Smooth muscle cell (in vitro differentiated cells): ENCODE results near the gene POP4. TPM values are rescaled to one million over a fixed set of nuclear protein-coding genes. Genes with fewer than 3 reads are reported as not detected.

Source experiments
- DNase-seq: peaks from one replicate; lab custom pipeline; 2025; ENCODE audit not compliant: unreplicated experiment; lab: John Stamatoyannopoulos, UW
- H2AFZ ChIP-seq: fragments of 200-600 bp; sonication (generic); 2 replicates; pipeline ENCODE4 v1.6.0; 2016; ENCODE audit warnings: antibody characterized with exemption, low read depth, mild to moderate bottlenecking
- H3F3A ChIP-seq: fragments of 200-600 bp; sonication (generic); 2 replicates; pipeline ENCODE4 v1.6.0; 2017; ENCODE audit warnings: antibody characterized with exemption, low read depth
- H3K27ac ChIP-seq: fragments of 200-600 bp; sonication (generic); 2 replicates; pipeline ENCODE4 v1.5.1; 2016; ENCODE audit warnings: low read depth, mild to moderate bottlenecking
- H3K27me3 ChIP-seq: fragments of 200-600 bp; sonication (generic); 2 replicates; pipeline ENCODE4 v1.6.1; 2016; ENCODE audit warnings: low read depth, mild to moderate bottlenecking
- H3K36me3 ChIP-seq: fragments of 200-600 bp; sonication (generic); 2 replicates; pipeline ENCODE4 v1.5.1; 2016; ENCODE audit warnings: low read depth
- H3K4me1 ChIP-seq: fragments of 200-600 bp; sonication (generic); 2 replicates; pipeline ENCODE4 v1.5.1; 2016; ENCODE audit warnings: low read depth
- H3K4me2 ChIP-seq: fragments of 200-600 bp; sonication (generic); 2 replicates; pipeline ENCODE4 v1.6.0; 2016; ENCODE audit warnings: mild to moderate bottlenecking
- H3K4me3 ChIP-seq: fragments of 200-600 bp; sonication (generic); 2 replicates; pipeline ENCODE4 v1.5.1; 2016; ENCODE audit warnings: mild to moderate bottlenecking
- H3K79me2 ChIP-seq: fragments of 200-600 bp; sonication (generic); 2 replicates; pipeline ENCODE4 v1.6.0; 2016; ENCODE audit warnings: low read depth, mild to moderate bottlenecking
- H3K9ac ChIP-seq: fragments of 200-600 bp; sonication (generic); 2 replicates; pipeline ENCODE4 v1.6.0; 2016; ENCODE audit warnings: low read depth
- H3K9me3 ChIP-seq: fragments of 200-600 bp; sonication (generic); replicated peaks from 2 replicates; pipeline ENCODE4 v1.5.1; 2016; ENCODE audit warnings: low read depth
- H4K20me1 ChIP-seq: fragments of 200-600 bp; sonication (generic); 2 replicates; pipeline ENCODE4 v1.6.0; 2016; ENCODE audit warnings: low read depth
- CTCF ChIP-seq: fragments of 200-600 bp; sonication (generic); IDR thresholded peaks from 2 replicates; pipeline ENCODE4 v1.5.1; 2017; ENCODE audit warnings: borderline replicate concordance, mild to moderate bottlenecking, antibody characterized with exemption; ENCODE audit not compliant: insufficient read depth, poor library complexity, severe bottlenecking
- WGBS: methylation state at CpG from one replicate; pipeline ENCODE4 v1.1.7; 2016; ENCODE audit warnings: low lambda C conversion rate; 5-methylcytosine and 5-hydroxymethylcytosine counted together
- polyA plus RNA-seq: library from polyadenylated mRNA; unstranded; fragments of >200 nt; fragmentation: Nextera tagmentation; extraction: Ambion mirVana; gene quantifications from 2 replicates; pipeline ENCODE4 v1.2.1, GENCODE V29; 2016
- total RNA-seq: library from RNA; depleted of rRNA; stranded (reverse); fragments of >200 nt; gene quantifications from 2 replicates; pipeline ENCODE4 v1.2.3, GENCODE V29; 2014

POP4 gene
- total and polyA plus RNA-seq, 2 experiments from 2014 or later: 54.4 to 94.9 TPM

GRCh38 chr19:29658221-29658991 lies 52.3 kb downstream of the POP4 start:
- DNase-seq: no peak
- Histone ChIP-seq H3F3A (peaks cover 27% of the 10 kb centered on the region), H3K9ac (no peak overlapping the region), H3K9me3 (no peaks in the 10 kb centered on the region), H3K4me1 (peaks cover 15% of the 10 kb centered on the region), H4K20me1 (no peaks in the 10 kb centered on the region), H2AFZ (no peak overlapping the region), H3K36me3 (no peaks in the 10 kb centered on the region), H3K4me2 (no peak overlapping the region), H3K4me3 (no peak overlapping the region), H3K27ac (no peak overlapping the region), H3K27me3 (no peaks in the 10 kb centered on the region), H3K79me2 (no peaks in the 10 kb centered on the region)
- no peak for TF ChIP-seq CTCF
- 90% methylated on average over 5 of the region's 5 CpGs for WGBS

- no peak for TF ChIP-seq CTCF
- H3K27ac ChIP-seq: peak overlapping the region; percentile 97
- H3K4me2 ChIP-seq: peak overlapping the region; percentile 55
- H3K27me3 ChIP-seq: no peaks in the 10 kb centered on the region
- H3K9ac ChIP-seq: no peak overlapping the region
- peaks cover 36% of the 10 kb centered on the region for H3F3A ChIP-seq
- no peak overlapping the region for H2AFZ ChIP-seq
- 30% methylated on average over 9 of the region's 10 CpGs for WGBS
- no peaks in the 10 kb centered on the region for H3K79me2 ChIP-seq
- no peak for DNase-seq
- H3K4me3 ChIP-seq: no peak overlapping the region
- H3K9me3 ChIP-seq: no peaks in the 10 kb centered on the region
- H3K4me1 ChIP-seq: peaks cover 33% of the 10 kb centered on the region
- H3K36me3 ChIP-seq: no peaks in the 10 kb centered on the region
- no peaks in the 10 kb centered on the region for H4K20me1 ChIP-seq
Observed at GRCh38 chr19:29660835-29661234, 54.8 kb downstream of the POP4 start.

GRCh38 chr19:29662278-29662603 lies 56.2 kb downstream of the POP4 start:
- Histone ChIP-seq H3K27me3 (no peaks in the 10 kb centered on the region), H3K4me2 (peak overlapping the region; percentile 84), H3K4me1 (peaks cover 47% of the 10 kb centered on the region), H3F3A (peaks cover 36% of the 10 kb centered on the region), H3K9me3 (no peaks in the 10 kb centered on the region), H3K4me3 (peak overlapping the region; percentile 20), H3K9ac (peak overlapping the region; percentile 73), H2AFZ (peak overlapping the region; percentile 1), H4K20me1 (peaks cover 5% of the 10 kb centered on the region), H3K36me3 (no peaks in the 10 kb centered on the region), H3K79me2 (no peaks in the 10 kb centered on the region), H3K27ac (peak overlapping the region; percentile 97)
- TF ChIP-seq CTCF: no peak
- WGBS: 13% methylated on average over 1 of the region's 1 CpG
- no peak for DNase-seq
